H1 (cell line): ENCODE measurements around the gene SH3PXD2A. TPM values are rescaled to one million over a fixed set of nuclear protein-coding genes. Genes with fewer than 3 reads are reported as not detected.

Experiments used
- ASH2L ChIP-seq: fragments of 200-600, 300-600 bp; sonication (generic); IDR thresholded peaks from one replicate; pipeline ENCODE4 v1.7.1; 2017; ENCODE audit warnings: low read length
- BCL11A ChIP-seq, 2 experiments: IDR thresholded peaks; one replicate each; pipeline ENCODE4 v1.6.1; 2011; ENCODE audit warnings: low read depth in 2 of 2, low read length in 2 of 2, mild to moderate bottlenecking in 2 of 2
- CHD7 ChIP-seq: fragments of 300-600 bp; sonication (generic); IDR thresholded peaks from 2 replicates; pipeline ENCODE4 v1.7.1; 2012; ENCODE audit warnings: low read length, moderate library complexity, mild to moderate bottlenecking, inconsistent platforms; ENCODE audit not compliant: insufficient replicate concordance
- CTBP2 ChIP-seq: IDR thresholded peaks from 2 replicates; pipeline ENCODE4 v1.7.0; 2011; ENCODE audit warnings: borderline replicate concordance, mild to moderate bottlenecking, moderate library complexity, mixed read lengths, low read length; ENCODE audit not compliant: insufficient read depth, insufficient read length
- MAFK ChIP-seq: IDR thresholded peaks from 2 replicates; pipeline ENCODE4 v1.6.1; 2012; ENCODE audit warnings: low read depth, mild to moderate bottlenecking, improper control_type of control experiment, low read length
- RXRA ChIP-seq: IDR thresholded peaks from 2 replicates; pipeline ENCODE4 v1.6.1; 2011; ENCODE audit warnings: low read depth, mild to moderate bottlenecking, low read length, moderate library complexity; ENCODE audit not compliant: insufficient read depth
- SP2 ChIP-seq: IDR thresholded peaks from 2 replicates; pipeline ENCODE4 v1.6.1; 2012; ENCODE audit warnings: mild to moderate bottlenecking, low read length, inconsistent platforms
- SP4 ChIP-seq: IDR thresholded peaks from 2 replicates; pipeline ENCODE4 v1.6.1; 2012; ENCODE audit warnings: low read length, inconsistent platforms
- polyA plus RNA-seq, 7 experiments: library from polyadenylated mRNA; depleted of rRNA in 3 of 7; stranded (reverse) in 5 of 7; unstranded in 2 of 7; fragments of >200 nt in 5 of 7; fragments of 200-250 nt in 2 of 7; gene quantifications; 1 replicate in 5 of 7; 2 replicates in 1 of 7; 4 replicates in 1 of 7; pipeline versions ENCODE4 v1.2.1 to v1.2.3, GENCODE V29; 2011 to 2013; ENCODE audit warnings: missing spikeins in 2 of 7, mixed read lengths in 2 of 7
- total RNA-seq: library from RNA; stranded (reverse); fragmentation: NEBNext Ultra II Directional; extraction: Animal tissue kit (Norgen Biotek cat#: 25700); gene quantifications from 2 replicates; pipeline ENCODE4 v1.2.1, GENCODE V29; 2021

Gene SH3PXD2A
- total and polyA plus RNA-seq, 2 of the 8 experiments (the other 6 are each of a cell fraction or from before 2014, with no cell fraction given), result 5.4 to 16.3 TPM

- TF ChIP-seq MAFK (no peak), RXRA (no peak), BCL11A (IDR thresholded peaks at IDR 0.05; ENCODE audit: low read depth in 2 of 2, low read length in 2 of 2) (no peak), SP2 (no peak), ASH2L (no peak), CTBP2 (no peak), CHD7 (no peak), SP4 (no peak)
Measured at GRCh38 chr10:103729851-103730250, 125.5 kb downstream of the SH3PXD2A start (continued).
